Measurements from ENCODE around the gene CENPT.

Gene CENPT, protein sequence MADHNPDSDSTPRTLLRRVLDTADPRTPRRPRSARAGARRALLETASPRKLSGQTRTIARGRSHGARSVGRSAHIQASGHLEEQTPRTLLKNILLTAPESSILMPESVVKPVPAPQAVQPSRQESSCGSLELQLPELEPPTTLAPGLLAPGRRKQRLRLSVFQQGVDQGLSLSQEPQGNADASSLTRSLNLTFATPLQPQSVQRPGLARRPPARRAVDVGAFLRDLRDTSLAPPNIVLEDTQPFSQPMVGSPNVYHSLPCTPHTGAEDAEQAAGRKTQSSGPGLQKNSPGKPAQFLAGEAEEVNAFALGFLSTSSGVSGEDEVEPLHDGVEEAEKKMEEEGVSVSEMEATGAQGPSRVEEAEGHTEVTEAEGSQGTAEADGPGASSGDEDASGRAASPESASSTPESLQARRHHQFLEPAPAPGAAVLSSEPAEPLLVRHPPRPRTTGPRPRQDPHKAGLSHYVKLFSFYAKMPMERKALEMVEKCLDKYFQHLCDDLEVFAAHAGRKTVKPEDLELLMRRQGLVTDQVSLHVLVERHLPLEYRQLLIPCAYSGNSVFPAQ

DNA sequence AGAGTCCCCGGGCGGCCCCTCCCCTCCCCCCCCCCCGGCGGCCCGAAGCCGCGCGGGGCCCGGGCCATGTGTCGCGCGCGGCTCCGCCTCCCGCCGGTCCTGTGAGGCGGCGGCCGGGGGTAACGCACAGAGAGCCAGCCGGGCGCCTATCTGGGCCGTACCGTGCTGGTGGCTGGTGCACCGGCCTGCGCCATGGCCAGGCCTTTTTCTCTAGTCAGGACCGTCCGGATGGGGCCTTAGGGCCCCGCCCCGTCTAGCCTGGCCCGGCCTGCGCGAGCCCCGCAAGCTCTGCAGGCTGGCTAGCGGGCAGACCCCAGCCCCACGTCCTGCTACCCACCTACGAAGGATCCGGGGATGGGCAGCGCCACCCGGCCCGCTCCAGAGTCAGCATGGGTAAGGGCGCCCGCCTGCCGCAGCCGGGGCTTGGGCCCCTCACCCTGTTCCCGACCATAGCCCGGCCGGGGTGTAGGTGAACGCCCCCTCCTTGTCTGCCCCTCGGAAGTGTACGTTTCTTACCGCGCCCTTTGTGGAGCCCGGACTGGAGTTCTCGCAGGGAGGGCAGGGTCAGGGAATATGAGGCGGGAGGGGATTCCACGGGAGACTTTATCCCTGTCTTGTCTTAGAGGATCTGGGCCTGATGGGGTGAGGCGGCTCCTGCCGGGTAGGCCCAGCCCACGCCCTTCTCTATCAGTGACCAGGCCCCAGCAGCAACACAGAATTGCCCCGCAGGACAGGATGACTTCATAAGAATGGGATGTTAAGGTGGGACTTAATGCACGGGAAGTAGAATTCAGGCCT lies at the start of gene CENPT:
TSS of gene CENPT (minus strand) at position 630 of the 798 bp plus-strand sequence. CDS start 13,834 bp downstream, outside the sequence.
- peak; percentile 52 for DNase-seq (ENCODE audit: low spot score)

DNA sequence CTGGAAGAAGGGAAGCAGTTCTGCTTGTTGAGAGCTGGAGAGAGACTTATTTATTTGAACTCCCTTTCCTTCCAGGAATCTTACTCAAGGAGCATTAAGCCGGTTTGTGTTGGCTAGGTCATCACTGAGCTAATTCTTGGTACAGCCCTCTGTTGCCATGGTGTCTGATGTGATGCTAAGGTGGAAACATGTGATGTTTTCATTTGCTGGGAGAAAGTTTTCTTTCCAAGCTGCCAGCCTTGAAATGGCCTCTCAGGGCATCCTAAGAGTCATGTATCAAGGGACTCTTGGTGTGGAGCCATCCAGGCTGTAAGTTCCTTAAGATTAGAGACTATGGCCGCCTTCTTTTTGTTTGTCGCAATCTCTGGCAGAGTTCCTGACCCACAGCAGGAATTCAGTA lies 49.7 kb upstream of the CENPT start:
- DNase-seq (ENCODE audit: low spot score) = no peak

DNA sequence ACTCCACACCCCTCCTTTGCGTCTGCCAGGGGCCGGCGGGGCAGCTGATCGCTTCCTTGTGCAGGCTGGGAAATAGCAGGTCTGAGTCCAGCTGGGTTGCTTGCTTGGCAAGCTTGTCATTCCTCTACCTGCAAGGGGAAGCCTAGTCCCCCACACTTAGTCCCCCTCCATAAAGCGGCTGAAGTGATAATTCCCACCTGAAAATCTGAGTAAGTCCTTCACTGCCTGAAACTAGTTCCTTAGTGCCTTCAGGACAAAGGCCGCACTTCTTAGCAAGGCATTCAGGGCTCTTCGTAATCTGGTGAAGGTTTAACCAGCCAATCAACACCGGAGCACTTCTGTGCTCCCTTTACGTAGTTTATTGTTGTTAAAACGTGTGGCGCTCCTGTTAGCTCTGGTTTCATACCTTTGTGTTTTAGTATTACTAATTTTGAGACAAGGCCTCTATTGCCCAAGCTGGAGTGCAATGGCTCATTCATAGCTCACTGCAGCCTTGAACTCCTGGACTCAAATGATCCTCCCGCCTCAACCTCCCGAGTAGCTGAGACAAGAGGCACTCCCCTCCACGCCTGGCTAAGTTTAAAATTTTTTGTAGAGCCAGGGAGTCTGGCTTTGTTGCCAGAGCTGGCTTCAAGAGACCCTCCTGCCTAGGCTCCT lies 46.4 kb upstream of the CENPT start:
- no peak for DNase-seq (ENCODE audit: low spot score)

DNA sequence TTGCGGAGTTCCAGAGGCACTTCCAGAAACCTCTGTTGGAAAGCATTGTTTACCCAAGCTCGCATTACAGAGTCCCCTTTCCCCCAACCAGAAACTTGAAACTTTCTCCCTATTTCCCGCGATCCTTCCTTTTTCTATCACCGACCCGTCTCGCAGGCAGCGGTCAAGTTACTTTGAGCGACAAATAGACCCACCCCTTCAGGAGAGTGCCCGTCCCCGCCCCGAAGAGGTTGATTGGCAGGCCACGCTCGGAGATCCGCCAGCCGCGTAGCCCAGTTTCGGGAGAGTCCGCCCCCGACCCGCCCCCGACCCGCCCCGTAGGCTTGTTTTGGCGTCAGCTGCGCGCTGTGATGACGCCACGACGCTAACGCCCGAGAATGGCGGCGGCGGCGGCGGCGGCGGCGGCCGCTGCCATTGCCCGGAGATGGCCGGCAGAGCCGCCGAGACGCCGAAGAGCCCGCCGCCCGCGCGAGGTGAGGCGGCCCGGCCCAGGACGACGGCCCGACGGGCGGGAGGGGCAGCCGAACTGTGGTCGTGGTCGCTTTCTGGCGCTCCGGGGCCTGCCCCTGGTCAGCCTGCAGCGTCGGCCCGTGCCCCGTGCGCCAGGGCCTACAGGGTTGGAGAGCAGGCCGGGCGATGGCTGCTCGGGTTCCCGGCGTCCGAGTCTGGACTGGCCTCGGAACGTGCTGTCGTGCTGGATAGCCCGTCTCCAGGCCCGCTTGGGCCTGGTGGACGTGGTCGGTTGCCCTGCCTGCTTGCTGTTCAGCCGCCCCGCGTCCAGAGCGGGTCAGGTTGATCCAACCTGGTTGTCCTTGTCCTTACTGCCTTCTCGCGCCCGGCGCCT lies 45.6 kb upstream of the CENPT start, which contains the start of gene PSKH1:
TSS of gene PSKH1 (plus strand) at position 356 of the 844 bp plus-strand sequence. CDS start 15,496 bp downstream, outside the sequence.
- peak; percentile 87 for DNase-seq (ENCODE audit: low spot score)

DNA sequence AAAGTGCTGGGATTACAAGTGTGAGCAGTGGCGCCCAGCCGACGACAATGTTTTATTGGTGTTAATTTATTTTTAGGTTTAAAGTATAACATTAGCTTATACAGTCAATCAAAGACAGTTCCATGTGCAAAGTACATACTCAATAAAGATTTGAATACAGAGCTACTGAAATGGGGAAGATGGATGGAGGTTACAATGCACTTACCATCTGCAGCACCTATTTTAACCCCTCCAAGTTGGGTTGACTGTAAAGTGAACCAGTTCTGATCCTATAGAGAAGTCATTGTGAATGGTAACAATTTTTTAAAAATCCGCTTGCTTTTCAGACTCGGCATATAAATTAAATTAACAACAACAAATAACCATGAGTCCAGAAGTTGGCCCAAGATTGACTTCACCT lies 44.9 kb upstream of the CENPT start:
- DNase-seq (ENCODE audit: low spot score) = no peak

DNA sequence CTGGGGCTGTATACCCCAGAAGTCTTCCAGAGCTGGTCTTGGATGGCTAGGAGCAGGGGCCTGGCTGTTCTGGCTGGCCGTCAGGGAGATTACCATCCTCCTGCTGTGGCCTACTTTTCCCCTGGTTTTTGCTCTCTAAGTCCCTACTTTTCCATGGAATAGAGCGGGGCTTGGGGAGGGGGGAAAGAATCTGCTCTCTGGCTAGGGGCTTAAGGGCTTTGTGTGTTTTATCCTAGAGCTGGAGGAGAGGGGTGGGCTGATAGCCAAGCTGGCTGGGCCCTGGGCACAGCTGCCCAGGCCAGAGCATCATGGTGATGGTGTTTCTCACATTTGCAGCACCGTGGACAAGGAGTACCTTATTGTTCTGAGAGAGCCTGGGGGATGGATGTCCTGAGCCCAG lies 40.8 kb upstream of the CENPT start:
- no peak for DNase-seq (ENCODE audit: low spot score)

DNA sequence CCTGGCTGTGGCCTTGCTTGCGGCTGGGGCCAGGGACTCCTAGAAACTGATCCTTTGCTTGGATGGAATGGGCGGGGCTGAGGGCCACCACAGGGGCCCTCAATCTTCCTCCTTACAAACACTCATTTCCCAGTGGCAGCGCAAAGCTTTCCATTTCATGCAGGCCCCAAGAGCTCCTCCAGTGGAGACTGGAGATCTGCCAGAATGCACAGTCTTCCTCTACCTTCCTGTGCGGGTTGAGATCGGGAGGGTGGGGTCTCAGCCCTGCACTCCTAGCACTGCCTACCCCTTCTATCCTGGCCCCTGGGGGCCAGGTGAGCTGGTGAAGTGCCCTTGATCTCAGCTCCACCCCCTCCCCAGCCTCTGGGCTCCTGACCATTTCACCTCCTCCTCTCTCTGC lies 38.9 kb upstream of the CENPT start:
- no peak for DNase-seq (ENCODE audit: low spot score)

DNA sequence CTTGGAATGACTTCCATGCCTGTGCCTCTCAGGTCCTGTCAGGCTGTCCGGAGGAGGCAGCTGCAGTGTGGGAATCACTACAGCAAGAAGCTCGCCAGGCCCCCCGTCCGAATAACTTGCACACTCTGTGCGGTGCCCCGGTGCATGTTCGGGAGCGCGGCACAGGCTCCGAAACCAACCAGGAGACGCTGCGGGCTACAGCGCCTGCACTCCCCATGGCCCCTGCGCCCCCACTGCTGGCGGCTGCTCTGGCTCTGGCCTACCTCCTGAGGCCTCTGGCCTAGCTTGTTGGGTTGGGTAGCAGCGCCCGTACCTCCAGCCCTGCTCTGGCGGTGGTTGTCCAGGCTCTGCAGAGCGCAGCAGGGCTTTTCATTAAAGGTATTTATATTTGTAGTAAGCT lies 38.5 kb upstream of the CENPT start:
- DNase-seq (ENCODE audit: low spot score) = no peak

DNA sequence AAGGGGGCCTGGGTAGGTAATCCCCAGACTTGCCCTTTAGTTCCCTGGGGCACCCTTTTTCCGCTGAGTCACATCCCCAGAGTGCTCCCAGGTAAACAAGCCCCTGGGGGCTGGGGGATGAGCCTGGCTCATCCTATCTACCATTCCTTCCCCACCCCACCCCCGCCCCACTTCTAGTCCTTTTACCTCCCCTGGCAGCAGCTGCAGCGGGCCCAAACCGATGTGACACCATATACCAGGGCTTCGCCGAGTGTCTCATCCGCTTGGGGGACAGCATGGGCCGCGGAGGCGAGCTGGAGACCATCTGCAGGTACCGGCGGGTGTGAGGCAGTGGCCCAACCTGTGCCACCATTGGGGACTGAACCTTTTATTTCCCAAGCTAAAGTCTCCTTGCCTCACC lies 38.1 kb upstream of the CENPT start:
- DNase-seq (ENCODE audit: low spot score) = no peak

DNA sequence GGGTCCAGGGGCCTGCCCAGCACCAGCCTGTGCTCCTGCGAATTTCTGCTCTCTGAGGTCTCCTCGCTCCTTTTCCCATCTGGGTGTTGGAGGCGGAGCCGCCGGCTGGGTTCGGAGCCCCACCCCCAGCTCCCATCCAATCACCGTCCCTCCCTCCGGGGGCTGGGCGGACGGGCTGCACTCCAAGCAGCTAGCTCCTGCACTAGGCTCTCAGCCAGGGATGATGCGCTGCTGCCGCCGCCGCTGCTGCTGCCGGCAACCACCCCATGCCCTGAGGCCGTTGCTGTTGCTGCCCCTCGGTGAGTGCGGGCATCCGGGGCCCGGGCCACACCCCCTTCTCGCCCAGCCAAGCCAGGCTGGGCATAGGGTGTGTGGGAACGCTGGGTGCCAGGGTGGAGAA lies 37.2 kb upstream of the CENPT start, which contains the start of gene NRN1L:
TSS of gene NRN1L (plus strand) at position 202 of the 400 bp plus-strand sequence. CDS start at position 221, 19 bp downstream.
- no peak for DNase-seq (ENCODE audit: low spot score)

DNA sequence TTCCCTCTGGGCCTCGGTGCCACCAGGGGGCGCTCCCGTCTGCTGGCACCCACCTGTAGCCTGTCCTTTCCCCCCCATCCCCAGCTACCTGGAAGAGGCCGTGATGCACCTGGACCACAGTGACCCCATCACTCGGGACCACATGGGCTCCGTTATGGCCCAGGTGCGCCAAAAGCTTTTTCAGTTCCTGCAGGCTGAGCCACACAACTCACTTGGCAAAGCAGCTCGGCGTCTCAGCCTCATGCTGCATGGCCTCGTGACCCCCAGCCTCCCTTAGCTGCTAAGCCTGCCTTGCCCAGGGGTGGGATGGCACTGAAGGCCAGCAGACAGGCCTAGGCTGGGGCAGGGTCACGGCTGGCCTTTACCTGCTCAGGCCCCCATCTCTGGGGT lies 36.4 kb upstream of the CENPT start:
- no peak for DNase-seq (ENCODE audit: low spot score)

DNA sequence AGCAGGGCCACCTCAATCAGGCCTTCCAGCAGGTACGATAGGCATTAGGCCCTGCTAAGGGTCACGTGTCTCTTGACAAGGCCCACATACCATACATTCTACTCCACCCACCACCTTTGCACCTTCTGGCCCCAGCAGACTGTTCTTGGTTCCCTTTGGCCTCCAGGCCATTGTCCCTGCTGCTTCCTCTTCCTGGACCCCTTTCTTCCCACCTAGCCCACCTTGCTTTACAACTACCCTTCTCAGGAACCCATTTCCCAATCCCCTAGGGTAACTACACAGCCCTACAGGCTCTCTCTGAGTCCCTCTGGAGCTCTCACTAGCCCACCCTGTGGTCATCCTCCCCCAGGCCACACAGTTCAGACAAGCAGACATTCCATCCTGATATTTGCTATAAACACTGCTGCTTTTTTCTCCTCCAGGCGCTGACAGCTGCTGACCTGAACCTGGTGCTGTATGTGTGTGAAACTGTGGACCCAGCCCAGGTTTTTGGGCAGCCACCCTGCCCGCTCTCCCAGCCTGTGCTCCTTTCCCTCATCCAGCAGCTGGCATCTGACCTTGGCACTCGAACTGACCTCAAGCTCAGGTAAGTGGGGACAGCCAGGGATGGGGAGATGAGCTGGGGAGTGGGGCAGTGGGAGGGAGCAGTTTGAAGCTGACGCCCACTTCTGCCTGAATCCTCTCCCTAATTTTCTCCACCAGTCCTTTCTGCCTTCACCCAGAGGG lies 35.8 kb upstream of the CENPT start:
- DNase-seq (ENCODE audit: low spot score) = no peak

DNA sequence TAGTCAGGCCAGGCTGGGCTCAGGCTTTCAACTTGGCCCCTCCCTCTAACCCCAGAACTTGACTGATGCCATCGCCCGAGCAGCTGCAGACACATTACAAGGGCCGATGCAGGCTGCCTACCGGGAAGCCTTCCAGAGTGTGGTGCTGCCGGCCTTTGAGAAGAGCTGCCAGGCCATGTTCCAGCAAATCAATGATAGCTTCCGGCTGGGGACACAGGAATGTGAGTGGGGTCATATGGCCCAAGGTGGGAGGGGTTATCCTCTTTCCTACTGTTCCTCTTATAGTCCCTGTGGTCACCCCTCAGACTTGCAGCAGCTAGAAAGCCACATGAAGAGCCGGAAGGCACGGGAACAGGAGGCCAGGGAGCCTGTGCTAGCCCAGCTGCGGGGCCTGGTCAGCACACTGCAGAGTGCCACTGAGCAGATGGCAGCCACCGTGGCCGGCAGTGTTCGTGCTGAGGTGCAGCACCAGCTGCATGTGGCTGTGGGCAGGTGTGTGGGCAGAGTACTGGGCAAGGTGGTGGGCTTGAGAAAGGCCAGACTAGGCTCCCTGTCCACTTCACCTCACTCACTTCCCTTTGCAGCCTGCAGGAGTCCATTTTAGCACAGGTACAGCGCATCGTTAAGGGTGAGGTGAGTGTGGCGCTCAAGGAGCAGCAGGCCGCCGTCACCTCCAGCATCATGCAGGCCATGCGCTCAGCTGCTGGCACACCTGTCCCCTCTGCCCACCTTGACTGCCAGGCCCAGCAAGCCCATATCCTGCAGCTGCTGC lies 35.1 kb upstream of the CENPT start:
- no peak for DNase-seq (ENCODE audit: low spot score)

DNA sequence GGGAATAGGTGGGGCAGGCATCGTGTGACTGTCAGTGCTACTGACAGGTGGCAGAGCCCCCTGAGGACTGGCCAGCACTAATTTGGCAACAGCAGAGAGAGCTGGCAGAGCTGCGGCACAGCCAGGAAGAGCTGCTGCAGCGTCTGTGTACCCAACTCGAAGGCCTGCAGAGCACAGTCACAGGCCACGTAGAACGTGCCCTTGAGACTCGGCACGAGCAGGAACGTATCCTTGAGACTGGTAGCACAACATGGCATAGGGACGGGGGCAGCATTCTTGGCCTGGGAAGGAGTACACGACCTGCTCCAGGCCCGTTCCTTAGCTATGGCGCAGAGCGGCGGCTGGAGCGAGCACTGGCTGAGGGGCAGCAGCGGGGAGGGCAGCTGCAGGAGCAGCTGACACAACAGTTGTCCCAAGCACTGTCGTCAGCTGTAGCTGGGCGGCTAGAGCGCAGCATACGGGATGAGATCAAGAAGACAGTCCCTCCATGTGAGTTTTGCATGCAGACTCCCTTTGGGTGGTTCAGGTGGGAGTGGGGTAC lies 34.2 kb upstream of the CENPT start:
- DNase-seq (ENCODE audit: low spot score) = no peak

DNA sequence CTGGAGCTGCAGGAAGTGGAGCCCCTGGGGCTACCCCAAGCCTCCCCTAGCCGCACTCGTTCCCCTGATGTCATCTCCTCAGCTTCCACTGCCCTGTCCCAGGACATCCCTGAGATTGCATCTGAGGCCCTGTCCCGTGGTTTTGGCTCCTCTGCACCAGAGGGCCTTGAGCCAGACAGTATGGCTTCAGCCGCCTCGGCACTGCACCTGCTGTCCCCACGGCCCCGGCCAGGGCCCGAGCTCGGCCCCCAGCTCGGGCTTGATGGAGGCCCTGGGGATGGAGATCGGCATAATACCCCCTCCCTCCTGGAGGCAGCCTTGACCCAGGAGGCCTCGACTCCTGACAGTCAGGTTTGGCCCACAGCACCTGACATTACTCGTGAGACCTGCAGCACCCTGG lies 33.1 kb upstream of the CENPT start:
- DNase-seq (ENCODE audit: low spot score) = no peak

DNA sequence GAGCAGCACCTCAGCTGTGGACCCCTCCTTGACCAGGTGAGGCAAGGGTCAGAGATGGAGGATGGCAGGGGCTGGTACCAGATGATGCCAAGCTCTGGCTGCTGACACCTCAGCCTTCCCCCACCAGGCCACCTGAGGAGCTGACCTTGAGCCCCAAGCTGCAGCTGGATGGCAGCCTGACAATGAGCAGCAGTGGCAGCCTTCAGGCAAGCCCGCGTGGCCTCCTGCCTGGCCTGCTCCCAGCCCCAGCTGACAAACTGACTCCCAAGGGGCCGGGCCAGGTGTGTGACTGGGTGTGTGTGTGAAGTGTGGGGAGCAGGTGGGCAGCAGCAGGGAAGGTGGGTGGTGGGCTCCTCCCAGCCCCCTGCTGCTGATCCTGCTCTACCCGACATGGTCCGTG lies 32.4 kb upstream of the CENPT start:
- DNase-seq (ENCODE audit: low spot score) = no peak

DNA sequence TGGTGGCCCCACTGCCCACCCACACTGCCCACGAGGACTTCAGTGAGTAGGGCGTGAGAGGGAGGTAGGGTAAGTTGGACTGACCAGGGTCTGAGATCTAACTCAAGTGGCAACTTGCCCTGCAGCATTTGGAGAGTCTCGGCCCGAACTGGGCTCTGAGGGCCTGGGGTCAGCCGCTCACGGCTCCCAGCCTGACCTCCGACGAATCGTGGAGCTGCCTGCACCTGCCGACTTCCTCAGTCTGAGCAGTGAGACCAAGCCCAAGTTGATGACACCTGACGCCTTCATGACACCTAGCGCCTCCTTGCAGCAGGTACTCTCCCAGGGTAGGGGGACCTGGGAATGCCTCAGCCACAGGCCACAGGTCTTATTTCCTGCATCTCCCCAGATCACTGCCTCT lies 32.0 kb upstream of the CENPT start:
- DNase-seq (ENCODE audit: low spot score) = no peak

DNA sequence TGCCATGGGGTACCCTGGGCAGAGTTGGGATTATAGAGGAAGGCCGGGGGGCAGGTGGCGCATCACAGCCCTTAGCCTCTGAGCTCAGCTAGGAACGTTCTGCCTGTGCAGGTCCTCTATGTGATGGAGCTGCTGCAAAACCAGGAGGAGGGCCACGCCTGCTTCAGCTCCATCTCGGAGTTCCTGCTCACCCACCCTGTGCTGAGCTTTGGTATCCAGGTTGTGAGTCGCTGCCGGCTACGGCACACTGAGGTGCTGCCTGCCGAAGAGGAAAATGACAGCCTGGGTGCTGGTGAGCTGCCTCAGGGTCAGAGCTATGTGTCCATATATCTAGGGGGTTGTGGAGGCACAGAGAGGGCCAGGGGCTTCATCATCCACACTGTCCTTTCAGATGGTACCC lies 31.4 kb upstream of the CENPT start:
- DNase-seq (ENCODE audit: low spot score) = no peak

DNA sequence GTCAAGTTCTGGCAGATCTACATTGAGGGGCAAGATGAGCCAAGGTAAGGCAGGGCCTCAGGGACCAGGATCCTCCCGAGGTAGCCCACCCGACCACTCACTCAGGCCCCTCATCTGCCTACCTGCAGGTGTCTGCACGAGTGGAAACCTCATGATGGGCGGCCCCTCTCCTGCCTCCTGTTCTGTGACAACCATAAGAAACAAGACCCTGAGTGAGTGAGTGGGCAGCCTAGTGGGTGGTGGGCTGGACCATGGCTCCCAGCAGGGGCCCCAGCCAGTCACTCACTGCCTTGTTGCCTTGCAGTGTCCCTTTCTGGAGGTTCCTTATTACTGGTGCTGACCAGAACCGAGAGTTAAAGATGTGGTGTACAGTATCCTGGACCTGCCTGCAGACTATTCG lies 30.7 kb upstream of the CENPT start:
- DNase-seq (ENCODE audit: low spot score) = no peak

DNA sequence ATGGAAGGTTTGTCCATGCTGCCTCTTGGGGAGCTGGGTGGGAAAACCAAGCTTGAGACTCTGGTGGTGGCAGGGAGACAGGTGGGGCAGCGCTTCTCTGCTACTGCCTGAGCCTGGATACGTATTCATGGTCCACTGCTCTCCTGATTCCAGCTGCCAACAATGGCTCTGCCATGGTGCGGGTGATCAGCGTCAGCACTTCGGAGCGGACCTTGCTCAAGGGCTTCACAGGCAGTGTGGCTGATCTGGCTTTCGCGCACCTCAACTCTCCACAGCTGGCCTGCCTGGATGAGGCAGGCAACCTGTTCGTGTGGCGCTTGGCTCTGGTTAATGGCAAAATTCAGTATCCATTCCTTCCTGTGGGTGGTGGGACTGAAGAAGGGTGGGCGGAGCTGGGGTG lies 29.6 kb upstream of the CENPT start:
- no peak for DNase-seq (ENCODE audit: low spot score)

Data from kidney capillary endothelial cell (primary cell).